HG03521 (cell line): Measurements from ENCODE around the gene HSPB9.

Source experiments
- ATAC-seq: cut with Tn5 transposase; IDR thresholded peaks from one replicate; pipeline ENCODE4 v1.9.1; 2021; ENCODE audit warnings: mild to moderate bottlenecking, moderate library complexity; ENCODE audit not compliant: unreplicated experiment

Gene HSPB9

GRCh38 chr17:42122371-42123303, at the start of gene HSPB9:
Gene HSPB9, plus strand, starts transcription at chr17:42122804. Its CDS starts 47 bp downstream, at chr17:42122851.
- ATAC-seq = no peak

- ATAC-seq = no peak
Measured at GRCh38 chr17:42075789-42076188, 46.8 kb upstream of the HSPB9 start.

DNA sequence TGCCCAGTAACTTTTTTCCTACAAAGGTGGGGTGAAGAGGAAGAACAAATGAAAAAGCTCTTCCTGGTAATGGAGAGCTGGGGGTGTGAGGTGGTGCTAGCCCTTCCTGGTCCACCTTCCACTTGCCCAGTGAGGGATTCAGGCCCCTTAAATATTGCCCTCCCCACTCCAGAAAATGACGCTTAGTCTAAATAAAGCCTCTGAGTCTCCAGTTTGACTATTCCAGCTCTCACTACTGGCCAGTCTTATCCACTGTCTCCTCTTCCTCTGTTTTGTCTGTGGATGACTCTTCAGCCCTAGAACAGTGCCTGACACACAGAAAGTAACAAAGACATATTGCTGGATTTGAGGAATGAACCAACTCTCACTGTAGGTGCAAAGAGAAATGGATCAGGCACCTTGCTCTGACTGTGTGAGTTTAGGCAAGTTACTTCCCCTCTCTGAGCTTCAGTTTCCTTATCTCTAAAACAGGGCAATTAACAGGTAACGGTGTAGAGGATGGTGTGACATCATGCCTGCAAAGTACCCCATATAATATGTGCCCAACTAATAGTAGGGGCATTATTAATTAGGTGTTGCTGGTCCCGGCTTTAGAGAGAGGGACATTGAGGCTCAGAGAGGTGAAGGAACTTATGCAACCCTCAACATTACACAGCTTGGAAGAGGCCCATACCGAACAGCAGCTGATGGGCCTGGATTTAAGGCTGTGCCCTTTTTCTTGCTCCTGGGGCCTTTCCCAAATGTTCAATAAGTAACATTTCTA, 45.6 kb upstream of the HSPB9 start:
- no peak for ATAC-seq

- no peak for ATAC-seq
Measured at GRCh38 chr17:42077755-42078154, 44.8 kb upstream of the HSPB9 start.

DNA sequence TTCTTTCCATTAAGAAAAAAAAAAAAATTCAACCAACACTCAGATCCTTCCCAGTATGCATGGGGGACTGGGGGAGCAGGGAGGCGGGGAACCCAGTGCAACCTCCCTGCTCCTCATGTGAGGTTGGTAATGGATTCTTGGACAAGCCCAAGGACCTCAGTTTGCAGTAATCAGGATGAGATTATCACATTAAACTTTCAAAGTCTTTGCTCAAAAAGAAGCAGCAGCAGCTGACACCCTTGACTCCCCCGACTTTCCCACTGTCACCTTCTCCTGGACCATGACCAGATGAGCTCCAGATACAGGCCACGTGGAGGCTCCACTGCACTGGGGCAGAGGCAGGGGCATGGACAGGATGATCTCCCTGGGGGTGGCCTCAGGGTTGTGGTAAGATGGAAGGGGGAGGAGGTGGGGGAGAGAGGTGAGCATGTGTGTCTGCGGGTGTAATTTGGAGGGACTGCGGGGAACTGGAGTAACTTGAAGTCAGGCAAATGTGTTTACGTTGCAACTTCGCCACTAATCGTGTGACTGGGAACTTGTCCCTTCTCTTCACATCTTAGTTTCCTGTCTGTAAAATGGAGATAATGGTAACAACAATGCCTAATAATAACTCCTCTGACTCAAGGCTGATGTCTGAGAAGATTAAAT, 44.1 kb upstream of the HSPB9 start:
- no peak for ATAC-seq

DNA sequence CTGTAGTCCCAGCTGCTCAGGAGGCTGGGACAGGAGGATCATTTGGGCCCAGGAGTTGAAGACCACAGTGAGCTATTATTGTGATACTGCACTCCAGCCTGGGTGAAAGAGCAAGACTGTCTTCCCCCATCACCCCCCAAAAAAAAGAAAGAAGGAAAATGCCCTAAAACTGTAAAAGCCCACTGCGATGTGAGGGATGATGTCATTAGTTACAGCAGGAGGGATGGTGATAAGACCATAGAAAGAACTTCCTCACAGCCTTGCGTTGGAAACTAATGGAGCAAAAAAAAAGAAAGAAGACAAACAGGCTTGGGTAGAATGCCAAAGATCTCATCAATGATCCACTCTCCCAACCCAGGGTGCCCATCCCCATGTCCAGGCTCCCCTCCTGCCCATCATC, 43.1 kb upstream of the HSPB9 start:
- no peak for ATAC-seq

GRCh38 chr17:42081516-42082129, 41.0 kb upstream of the HSPB9 start:
- ATAC-seq = no peak

DNA sequence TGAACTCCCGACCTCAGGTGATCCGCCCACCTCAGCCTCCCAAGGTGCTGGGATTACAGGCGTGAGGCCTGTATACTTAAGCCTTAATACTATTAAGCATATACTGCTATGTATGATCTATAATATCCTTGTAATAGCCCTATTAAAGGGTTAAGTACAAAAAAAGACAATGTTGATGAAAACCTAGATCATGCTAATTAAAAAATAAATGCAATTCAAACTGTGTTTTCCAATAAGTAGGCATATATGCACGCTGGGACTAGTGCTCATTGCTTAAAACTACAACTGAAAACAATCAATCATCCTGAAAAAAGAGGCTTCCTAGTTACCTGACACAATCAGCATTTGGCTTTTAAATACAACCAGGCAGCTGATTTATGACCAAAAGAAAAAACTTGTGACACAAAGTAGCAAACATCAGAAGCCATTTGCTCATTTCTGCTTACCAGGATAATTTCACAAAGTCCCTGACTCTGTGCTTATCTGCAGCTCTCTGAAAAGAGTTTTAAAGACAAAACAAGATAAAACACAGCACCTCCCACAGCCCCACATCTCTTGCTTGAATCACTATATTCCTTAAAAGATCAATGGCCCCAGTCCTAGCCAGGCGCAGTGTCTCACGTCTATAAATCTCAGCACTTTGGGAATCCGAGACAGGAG, 35.4 kb upstream of the HSPB9 start:
- no peak for ATAC-seq

- ATAC-seq = no peak
Measured at GRCh38 chr17:42087736-42088705, 34.6 kb upstream of the HSPB9 start.

GRCh38 chr17:42088736-42089135, 33.9 kb upstream of the HSPB9 start:
- no peak for ATAC-seq

DNA sequence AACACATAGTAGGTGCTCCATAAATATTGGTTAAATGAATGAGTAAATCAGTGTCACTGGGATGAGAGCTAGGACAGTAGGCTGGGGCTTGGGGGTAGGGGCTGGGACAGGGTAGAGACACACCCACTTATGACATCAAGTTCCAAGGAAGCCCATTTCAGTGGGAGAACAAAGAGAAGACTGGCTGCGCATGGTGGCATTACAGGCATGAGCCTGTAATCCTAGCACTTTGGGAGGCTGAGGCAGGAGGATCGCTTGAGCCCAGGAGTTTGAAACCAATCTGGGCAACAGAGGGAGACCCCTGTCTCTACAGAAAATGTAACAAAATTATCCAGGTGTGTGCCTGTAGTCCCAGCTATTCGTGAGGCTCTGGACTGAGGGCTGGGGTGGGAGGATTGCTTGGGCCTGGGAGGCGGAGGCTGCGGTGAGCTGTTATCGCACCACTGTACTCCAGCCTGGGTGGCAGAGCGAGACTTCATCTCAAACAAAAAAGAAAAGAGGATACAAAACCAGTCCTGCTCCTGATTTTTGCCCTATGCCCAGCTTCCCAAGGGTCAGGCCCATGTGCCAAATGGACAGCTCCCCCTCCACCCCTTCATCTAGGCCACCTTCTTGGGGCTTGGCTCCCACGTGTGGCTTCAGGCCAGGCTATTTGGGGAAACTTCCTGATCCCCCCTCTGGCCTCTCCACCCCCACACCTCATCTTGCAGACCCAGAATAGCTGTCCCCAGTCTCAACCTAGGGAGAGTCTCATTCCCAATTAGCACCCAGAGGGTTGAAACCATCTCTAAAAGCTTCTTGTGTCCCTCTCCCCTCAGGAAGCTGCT, 31.4 kb upstream of the HSPB9 start:
- ATAC-seq = no peak

DNA sequence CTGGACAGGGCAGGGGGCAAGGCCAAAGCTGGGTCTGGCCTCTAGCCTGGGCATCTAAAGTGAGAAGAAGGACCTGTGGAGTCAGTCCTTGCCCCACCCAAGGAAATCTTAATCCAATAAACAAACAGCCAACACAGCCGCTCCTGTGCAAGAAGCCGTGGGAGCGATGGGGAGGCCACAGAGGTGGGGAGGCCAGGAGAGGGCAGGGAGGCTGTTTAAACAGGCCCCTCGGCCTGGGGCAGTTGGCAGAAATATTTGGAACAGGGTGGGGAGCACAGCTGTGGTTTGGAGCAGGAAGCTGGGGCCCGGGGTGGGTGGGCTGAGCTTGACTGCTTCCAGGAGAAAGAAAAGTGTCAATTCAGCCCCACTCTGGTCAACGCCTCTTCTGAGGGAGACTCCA, 29.7 kb upstream of the HSPB9 start:
- ATAC-seq = no peak

- no peak for ATAC-seq
Measured at GRCh38 chr17:42094375-42095069, 28.1 kb upstream of the HSPB9 start.

GRCh38 chr17:42096360-42097111, 26.1 kb upstream of the HSPB9 start:
- ATAC-seq = no peak

DNA sequence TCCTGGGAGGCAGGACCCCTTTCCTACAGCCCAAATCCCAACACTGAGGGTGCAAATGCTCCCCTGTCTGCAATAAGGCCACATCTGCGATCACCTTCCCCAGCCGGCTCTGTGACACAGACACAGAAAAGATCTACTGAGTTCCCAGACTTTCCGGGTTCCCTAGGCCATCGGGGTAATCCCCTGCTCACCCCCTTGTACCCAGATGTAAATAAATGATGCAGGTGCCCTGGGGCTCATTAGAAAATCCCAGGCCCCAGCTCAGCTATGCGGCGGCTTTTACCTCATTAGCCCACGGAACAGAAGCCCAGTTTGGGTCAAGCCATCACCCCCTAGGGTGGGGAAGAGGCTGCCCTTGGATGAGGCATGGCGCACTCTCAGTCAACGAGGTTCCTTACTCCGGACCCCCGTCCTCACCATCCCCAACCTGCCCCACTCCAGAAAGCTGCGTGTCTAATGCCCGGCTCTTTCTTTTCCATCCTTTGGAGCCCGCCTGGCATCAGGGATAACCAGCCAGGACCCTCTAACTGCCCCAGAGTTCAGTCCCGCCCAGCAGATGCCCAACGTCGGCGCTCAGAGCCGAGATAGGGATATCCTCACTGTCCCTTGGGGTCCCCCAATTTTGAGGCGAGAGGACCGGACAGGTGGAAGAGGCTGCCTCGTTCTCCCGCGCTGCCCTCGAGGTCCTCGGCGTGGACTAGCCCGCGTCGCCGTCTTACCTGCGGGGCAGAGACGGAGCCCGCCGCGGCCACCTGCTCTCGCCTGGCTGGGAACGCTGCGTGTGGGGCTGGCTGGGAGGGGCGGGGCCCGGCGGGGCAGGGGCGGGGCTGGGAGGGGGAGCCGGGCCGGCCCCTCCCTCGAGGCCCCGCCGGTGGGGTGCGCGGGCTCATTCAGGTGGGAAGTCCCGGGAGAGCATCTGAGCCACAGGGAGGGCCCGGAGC, 24.6 kb upstream of the HSPB9 start, which contains the start of gene ZNF385C:
Gene ZNF385C, minus strand, starts transcription at position 783 of the 941 bp plus-strand sequence. CDS start 35,417 bp downstream, outside the sequence.
- no peak for ATAC-seq
